ENCODE measurements around the gene PGGT1B.

GRCh38 chr5:115262011-115262320, 711 bp downstream of the PGGT1B start:
- TF ChIP-seq REST (IDR thresholded peaks at IDR 0.05; ENCODE audit: insufficient read depth in 1 of 2, low read depth in 2 of 2, low read length in 1 of 2) (no peak), POLR2AphosphoS5 (IDR thresholded peaks at IDR 0.05; ENCODE audit: low read depth, low read length) (no peak)
- TF ChIP-seq, protein P1, sequence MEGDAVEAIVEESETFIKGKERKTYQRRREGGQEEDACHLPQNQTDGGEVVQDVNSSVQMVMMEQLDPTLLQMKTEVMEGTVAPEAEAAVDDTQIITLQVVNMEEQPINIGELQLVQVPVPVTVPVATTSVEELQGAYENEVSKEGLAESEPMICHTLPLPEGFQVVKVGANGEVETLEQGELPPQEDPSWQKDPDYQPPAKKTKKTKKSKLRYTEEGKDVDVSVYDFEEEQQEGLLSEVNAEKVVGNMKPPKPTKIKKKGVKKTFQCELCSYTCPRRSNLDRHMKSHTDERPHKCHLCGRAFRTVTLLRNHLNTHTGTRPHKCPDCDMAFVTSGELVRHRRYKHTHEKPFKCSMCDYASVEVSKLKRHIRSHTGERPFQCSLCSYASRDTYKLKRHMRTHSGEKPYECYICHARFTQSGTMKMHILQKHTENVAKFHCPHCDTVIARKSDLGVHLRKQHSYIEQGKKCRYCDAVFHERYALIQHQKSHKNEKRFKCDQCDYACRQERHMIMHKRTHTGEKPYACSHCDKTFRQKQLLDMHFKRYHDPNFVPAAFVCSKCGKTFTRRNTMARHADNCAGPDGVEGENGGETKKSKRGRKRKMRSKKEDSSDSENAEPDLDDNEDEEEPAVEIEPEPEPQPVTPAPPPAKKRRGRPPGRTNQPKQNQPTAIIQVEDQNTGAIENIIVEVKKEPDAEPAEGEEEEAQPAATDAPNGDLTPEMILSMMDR (IDR thresholded peaks at IDR 0.05), result no peak

Data from Panc1 (cell line).